HCT116 (cell line): Measurements from ENCODE around the gene CCDC124. TPM values are rescaled to one million over a fixed set of nuclear protein-coding genes. Genes with fewer than 3 reads are reported as not detected.
"Not testable (repeated sequence)": the region's sequence is repeated elsewhere in the genome, so short reads cannot be mapped to it uniquely, and the experiment has no call there.

Experiments
- ATAC-seq: fragments of 200-7000 bp; cut with Tn5 transposase; 2 replicates; pipeline ENCODE4 v1.9.1; 2020; ENCODE audit warnings: mild to moderate bottlenecking, moderate library complexity
- BruUV-seq: library from RNA; stranded (reverse); fragments of 400-500 nt; replicated peaks from 2 replicates; lab custom pipeline; 2021; lab: Mats Ljungman, UMichigan
- CTCF ChIA-PET: fragments of 300-600 bp; sonication (Branson Sonifier 250); formaldehyde crosslinking; loops from one replicate; lab custom pipeline; 2021; ENCODE audit warnings: antibody characterized with exemption; lab: Charles Lee
- POLR2A ChIA-PET: fragments of 300-600, 350-600 bp; sonication (Branson Sonifier 250); formaldehyde crosslinking; loops from one replicate; lab custom pipeline; 2021; ENCODE audit warnings: antibody characterized with exemption; lab: Charles Lee
- RAD21 ChIA-PET, 2 experiments: fragments of 300-600 bp; sonication (Branson Sonifier 250); formaldehyde crosslinking; loops; one replicate each; lab custom pipeline; 2023; ENCODE audit warnings: low total read pairs in 2 of 2; ENCODE audit not compliant: uncharacterized antibody in 2 of 2, unreplicated experiment in 2 of 2, low non-redundant PET in 1 of 2; lab: Charles Lee
- DNase-seq: peaks from one replicate; pipeline ENCODE4 v3.0.0-alpha.2; 2010; ENCODE audit warnings: low read depth, low spot score
- H2AFZ ChIP-seq: fragments of 200-600 bp; shearing (Covaris generic), sonication (generic); 2 replicates; pipeline ENCODE4 v1.6.1; 2017; ENCODE audit warnings: low read depth, mixed run types, mixed read lengths, antibody characterized with exemption, low read length; ENCODE audit not compliant: poor library complexity, severe bottlenecking
- H3K27ac ChIP-seq: 2 replicates; pipeline ENCODE4 v1.5.1; 2012; ENCODE audit warnings: low read depth, low read length
- H3K27me3 ChIP-seq: fragments of 200-600 bp; sonication (generic); 2 replicates; pipeline ENCODE4 v1.6.1; 2016; ENCODE audit warnings: mixed run types, low read length, mixed read lengths; ENCODE audit not compliant: insufficient read depth
- H3K36me3 ChIP-seq, 2 experiments: fragments of 200-500 bp in 1 of 2; fragments of 200-600 bp in 1 of 2; sonication (Bioruptor generic) in 1 of 2; sonication (generic) in 1 of 2; 2 replicates each; pipeline versions ENCODE4 v1.5.1 to v1.6.1; 2014 to 2016; ENCODE audit warnings: low read length in 2 of 2, inconsistent platforms in 1 of 2, mixed read lengths in 1 of 2, mixed run types in 1 of 2; ENCODE audit not compliant: insufficient read depth in 2 of 2, control insufficient read depth in 1 of 2
- H3K4me1 ChIP-seq, 2 experiments: fragments of 200-600 bp in 1 of 2; sonication (generic) in 1 of 2; 2 replicates each; pipeline versions ENCODE4 v1.5.1 to v1.6.1; 2012 to 2017; ENCODE audit warnings: low read length in 2 of 2, inconsistent platforms in 1 of 2, mild to moderate bottlenecking in 1 of 2, mixed read lengths in 1 of 2, mixed run types in 1 of 2, moderate library complexity in 1 of 2; ENCODE audit not compliant: insufficient read depth in 2 of 2, control insufficient read depth in 1 of 2
- H3K4me2 ChIP-seq: fragments of 200-600 bp; sonication (generic); 2 replicates; pipeline ENCODE4 v1.6.1; 2017; ENCODE audit warnings: mixed run types, low read length, mixed read lengths
- H3K4me3 ChIP-seq, 2 experiments: fragments of 200-600 bp in 1 of 2; sonication (generic) in 1 of 2; replicated peaks in 1 of 2; 2 replicates each; pipeline ENCODE4 v1.5.1; 2011 to 2016; ENCODE audit warnings: low read length in 2 of 2, control low read depth in 1 of 2, low read depth in 1 of 2, mild to moderate bottlenecking in 1 of 2, mixed read lengths in 1 of 2, mixed run types in 1 of 2
- H3K79me2 ChIP-seq: fragments of 200-600 bp; sonication (generic); 2 replicates; pipeline ENCODE4 v1.6.1; 2017; ENCODE audit warnings: mild to moderate bottlenecking, mixed run types, low read length, moderate library complexity, mixed read lengths; ENCODE audit not compliant: insufficient read depth
- H3K9ac ChIP-seq: fragments of 200-600 bp; sonication (generic); 2 replicates; pipeline ENCODE4 v1.6.1; 2016; ENCODE audit warnings: low read length, mixed read lengths
- H3K9me2 ChIP-seq: fragments of 200-600 bp; sonication (generic), shearing (Covaris generic); 2 replicates; pipeline ENCODE4 v1.6.1; 2017; ENCODE audit warnings: mixed run types, mild to moderate bottlenecking, moderate library complexity; ENCODE audit not compliant: insufficient read depth
- H3K9me3 ChIP-seq, 2 experiments: fragments of 200-500 bp in 1 of 2; fragments of 200-600 bp in 1 of 2; sonication (Bioruptor generic) in 1 of 2; sonication (generic) in 1 of 2; 2 replicates each; pipeline ENCODE4 v1.6.1; 2014 to 2017; ENCODE audit warnings: low read length in 2 of 2, mixed read lengths in 2 of 2, inconsistent platforms in 1 of 2, low read depth in 1 of 2, mild to moderate bottlenecking in 1 of 2, mixed run types in 1 of 2, moderate library complexity in 1 of 2; ENCODE audit not compliant: control insufficient read depth in 1 of 2, insufficient read depth in 1 of 2
- H4K20me1 ChIP-seq: fragments of 200-600 bp; sonication (generic), shearing (Covaris generic); 2 replicates; pipeline ENCODE4 v1.6.1; 2017; ENCODE audit warnings: mixed run types, mild to moderate bottlenecking, moderate library complexity; ENCODE audit not compliant: insufficient read depth
- CBX3 ChIP-seq: IDR thresholded peaks from 2 replicates; pipeline ENCODE4 v1.6.1; 2012; ENCODE audit warnings: low read depth
- SP1 ChIP-seq: IDR thresholded peaks from 2 replicates; pipeline ENCODE4 v1.6.1; 2012; ENCODE audit warnings: low read depth
- ZNF274 ChIP-seq: fragments of 200-500 bp; sonication (Bioruptor generic); IDR thresholded peaks from 2 replicates; pipeline ENCODE4 v1.6.1; 2014; ENCODE audit warnings: mild to moderate bottlenecking, low read depth, low read length, inconsistent platforms
- intact Hi-C: fragments of 100-400 bp; cut with micrococcal nuclease; formaldehyde crosslinking; loops from 2 replicates; pipeline ENCODE4 v1.10.0; 2022
- total RNA-seq: library from RNA; stranded (reverse); gene quantifications from one replicate; pipeline ENCODE4 v1.2.1, GENCODE V29; 2021; ENCODE audit not compliant: unreplicated experiment
- TF ChIP-seq, protein P1 (sequence below): IDR thresholded peaks from 2 replicates; pipeline ENCODE4 v1.6.1; 2012; ENCODE audit warnings: low read depth
- TF ChIP-seq, protein P2 (sequence below): IDR thresholded peaks from 2 replicates; pipeline ENCODE4 v1.6.1; 2012

CCDC124 gene
- total RNA-seq, 1 experiment from 2014 or later: 177 TPM

DNA sequence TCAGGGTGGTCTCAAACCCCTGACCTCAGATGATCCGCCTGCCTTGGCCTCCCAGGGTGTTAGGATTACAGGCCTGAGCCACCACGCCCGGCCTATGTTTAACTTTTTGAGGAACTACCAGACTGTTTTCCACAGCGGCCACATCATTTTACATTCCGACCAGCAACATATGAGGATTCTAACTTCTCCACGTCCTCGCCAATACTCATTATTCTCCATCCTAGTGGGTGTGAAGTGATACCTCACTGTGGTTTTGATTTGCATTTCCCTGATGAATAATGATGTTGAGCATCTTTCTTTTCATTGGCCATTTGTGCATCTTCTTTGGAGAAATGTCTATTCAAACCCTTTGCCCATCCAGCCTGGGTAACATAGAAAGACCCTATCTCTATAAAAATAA, 46.3 kb upstream of the CCDC124 start:
- TF ChIP-seq ZNF274 (no peak), CBX3 (no peak)
- Histone ChIP-seq H3K79me2 (no peaks in the 10 kb centered on the region), H3K9me3 (no peaks in the 10 kb centered on the region), H3K4me2 (no peak overlapping the region), H3K9me2 (no peaks in the 10 kb centered on the region), H3K4me3 (no peak overlapping the region), H3K36me3 (no peaks in the 10 kb centered on the region), H3K4me1 (peaks cover 0 to 7% of the 10 kb centered on the region in 2 experiments; a peak in 1 of 4 replicates), H3K9ac (no peak overlapping the region), H3K27ac (no peak overlapping the region), H2AFZ (no peak overlapping the region), H4K20me1 (no peaks in the 10 kb centered on the region), H3K27me3 (peaks cover 3% of the 10 kb centered on the region; the same call in 1 of the 2 replicates)
- CTCF ChIA-PET: no interaction called here
- POLR2A ChIA-PET: no interaction called here
- no TSS peak for BruUV-seq
- no peak for ATAC-seq
- no peak for DNase-seq
- intact Hi-C loops: no loop called here
- RAD21 ChIA-PET: no interaction called here

DNA sequence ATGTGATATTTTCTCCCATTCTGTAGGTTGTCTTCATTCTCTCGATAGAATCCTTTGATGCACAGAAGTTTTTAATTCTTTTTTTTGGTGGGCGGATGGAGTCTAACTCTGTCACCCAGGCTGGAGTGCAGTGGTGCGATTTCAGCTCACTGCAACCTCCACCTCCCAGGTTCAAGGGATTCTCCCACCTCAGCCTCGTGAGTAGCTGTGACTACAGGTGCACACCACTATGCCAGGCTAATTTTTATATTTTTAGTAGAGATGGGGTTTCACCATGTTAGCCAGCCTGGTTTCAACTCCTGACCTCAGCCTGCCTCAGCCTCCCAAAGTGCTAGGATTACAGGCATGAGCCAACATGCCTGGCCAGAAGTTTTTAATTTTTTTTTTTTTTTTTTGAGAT, 45.6 kb upstream of the CCDC124 start:
- H3K9me3 ChIP-seq, H3K4me3 ChIP-seq, H3K36me3 ChIP-seq, BruUV-seq, H4K20me1 ChIP-seq, DNase-seq, H2AFZ ChIP-seq, H3K79me2 ChIP-seq, H3K9ac ChIP-seq, POLR2A ChIA-PET, RAD21 ChIA-PET, intact Hi-C loops, ATAC-seq, H3K9me2 ChIP-seq, H3K27ac ChIP-seq, H3K4me1 ChIP-seq, H3K4me2 ChIP-seq, H3K27me3 ChIP-seq: not testable (repeated sequence)
- CTCF ChIA-PET: interaction anchor here (0.6 kb wide), 1 partner anchor 46 kb away, joined by 3 read pairs; the partner anchor contains the start of gene CCDC124

DNA sequence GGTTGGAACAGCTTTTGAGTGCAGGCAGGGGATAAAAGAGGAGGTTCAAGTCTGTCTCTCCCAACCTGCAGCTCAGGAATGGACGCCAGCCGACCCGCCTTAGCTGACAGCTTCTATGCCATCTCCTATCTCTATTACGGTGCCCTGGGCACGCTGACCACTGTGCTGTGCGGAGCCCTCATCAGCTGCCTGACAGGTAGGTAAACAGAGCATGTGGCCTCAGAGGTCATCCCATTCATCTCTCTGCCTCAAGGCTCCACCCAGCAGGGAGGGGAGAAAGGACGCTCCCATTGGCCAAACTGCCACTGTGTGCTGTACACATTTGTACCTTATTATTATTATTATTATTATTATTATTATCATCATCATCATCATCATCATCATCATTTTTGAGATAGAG, 44.6 kb upstream of the CCDC124 start:
- H3K9me2 ChIP-seq: no peaks in the 10 kb centered on the region
- peaks cover 9% of the 10 kb centered on the region; the same call in 1 of the 2 replicates for H3K27me3 ChIP-seq
- intact Hi-C loops: no loop called here
- no peak overlapping the region for H3K4me3 ChIP-seq
- ChIA-PET CTCF (no interaction called here), POLR2A (no interaction called here), RAD21 (no interaction called here)
- no peak overlapping the region for H3K9ac ChIP-seq
- DNase-seq: no peak
- peaks cover 0 to 7% of the 10 kb centered on the region in 2 experiments; a peak in 1 of 4 replicates for H3K4me1 ChIP-seq
- H3K36me3 ChIP-seq: no peaks in the 10 kb centered on the region
- H3K4me2 ChIP-seq: no peak overlapping the region
- no peaks in the 10 kb centered on the region for H4K20me1 ChIP-seq
- H2AFZ ChIP-seq: no peak overlapping the region
- ATAC-seq: no peak
- TF ChIP-seq SP1: no peak
- TF ChIP-seq, protein P1, sequence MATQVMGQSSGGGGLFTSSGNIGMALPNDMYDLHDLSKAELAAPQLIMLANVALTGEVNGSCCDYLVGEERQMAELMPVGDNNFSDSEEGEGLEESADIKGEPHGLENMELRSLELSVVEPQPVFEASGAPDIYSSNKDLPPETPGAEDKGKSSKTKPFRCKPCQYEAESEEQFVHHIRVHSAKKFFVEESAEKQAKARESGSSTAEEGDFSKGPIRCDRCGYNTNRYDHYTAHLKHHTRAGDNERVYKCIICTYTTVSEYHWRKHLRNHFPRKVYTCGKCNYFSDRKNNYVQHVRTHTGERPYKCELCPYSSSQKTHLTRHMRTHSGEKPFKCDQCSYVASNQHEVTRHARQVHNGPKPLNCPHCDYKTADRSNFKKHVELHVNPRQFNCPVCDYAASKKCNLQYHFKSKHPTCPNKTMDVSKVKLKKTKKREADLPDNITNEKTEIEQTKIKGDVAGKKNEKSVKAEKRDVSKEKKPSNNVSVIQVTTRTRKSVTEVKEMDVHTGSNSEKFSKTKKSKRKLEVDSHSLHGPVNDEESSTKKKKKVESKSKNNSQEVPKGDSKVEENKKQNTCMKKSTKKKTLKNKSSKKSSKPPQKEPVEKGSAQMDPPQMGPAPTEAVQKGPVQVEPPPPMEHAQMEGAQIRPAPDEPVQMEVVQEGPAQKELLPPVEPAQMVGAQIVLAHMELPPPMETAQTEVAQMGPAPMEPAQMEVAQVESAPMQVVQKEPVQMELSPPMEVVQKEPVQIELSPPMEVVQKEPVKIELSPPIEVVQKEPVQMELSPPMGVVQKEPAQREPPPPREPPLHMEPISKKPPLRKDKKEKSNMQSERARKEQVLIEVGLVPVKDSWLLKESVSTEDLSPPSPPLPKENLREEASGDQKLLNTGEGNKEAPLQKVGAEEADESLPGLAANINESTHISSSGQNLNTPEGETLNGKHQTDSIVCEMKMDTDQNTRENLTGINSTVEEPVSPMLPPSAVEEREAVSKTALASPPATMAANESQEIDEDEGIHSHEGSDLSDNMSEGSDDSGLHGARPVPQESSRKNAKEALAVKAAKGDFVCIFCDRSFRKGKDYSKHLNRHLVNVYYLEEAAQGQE: no peak
- TF ChIP-seq, protein P2, sequence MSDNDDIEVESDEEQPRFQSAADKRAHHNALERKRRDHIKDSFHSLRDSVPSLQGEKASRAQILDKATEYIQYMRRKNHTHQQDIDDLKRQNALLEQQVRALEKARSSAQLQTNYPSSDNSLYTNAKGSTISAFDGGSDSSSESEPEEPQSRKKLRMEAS: no peak
- no peak overlapping the region for H3K27ac ChIP-seq
- H3K9me3 ChIP-seq: no peaks in the 10 kb centered on the region
- H3K79me2 ChIP-seq: no peaks in the 10 kb centered on the region
- no TSS peak for BruUV-seq
